SIG-M5 (cell line): Measurements from ENCODE around the gene TFAP2E.

Experiments used
- DNase-seq: peaks from one replicate; lab custom pipeline; 2025; lab: John Stamatoyannopoulos, UW

The TFAP2E gene

DNA sequence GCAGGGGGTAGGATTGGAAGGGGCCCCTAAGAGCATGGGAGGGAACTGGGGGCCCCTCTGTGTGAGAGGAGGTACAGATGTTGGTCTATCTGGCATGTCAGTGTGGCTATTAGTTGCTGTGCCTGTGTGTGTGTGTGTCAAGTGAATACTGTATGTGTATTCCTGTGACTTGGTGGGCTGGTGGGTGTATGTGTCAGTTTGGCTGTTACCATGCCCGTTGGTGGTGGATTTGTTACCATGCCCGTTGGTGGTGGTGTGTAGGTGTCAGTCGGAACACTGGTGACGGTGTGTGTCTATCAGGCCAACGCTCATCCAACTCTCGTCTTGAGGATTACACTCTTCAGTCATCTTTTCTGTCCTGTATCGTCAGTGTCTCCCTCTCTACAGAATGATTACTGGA is 22.6 kb downstream of the TFAP2E start:
- DNase-seq, result no peak

DNA sequence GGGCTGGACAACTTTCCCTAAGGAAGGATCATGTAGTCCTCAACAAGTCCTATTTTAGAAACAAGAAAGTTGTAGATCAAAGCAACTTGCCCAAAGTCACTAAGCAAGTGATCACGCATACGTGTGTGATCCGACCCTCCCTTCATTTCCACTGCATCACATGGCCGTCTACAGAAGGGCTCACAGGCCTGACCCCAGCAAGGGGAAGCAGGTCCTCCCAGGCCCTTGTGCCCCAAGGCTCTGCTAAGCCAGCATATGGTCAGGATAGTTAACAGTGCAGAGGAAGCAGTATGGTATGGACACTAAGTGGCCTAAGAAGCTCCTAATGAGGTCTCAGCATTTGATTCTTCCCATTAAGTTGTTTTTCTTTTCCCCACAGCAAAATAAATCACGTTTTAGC is 24.8 kb downstream of the TFAP2E start:
- DNase-seq, result no peak

DNA sequence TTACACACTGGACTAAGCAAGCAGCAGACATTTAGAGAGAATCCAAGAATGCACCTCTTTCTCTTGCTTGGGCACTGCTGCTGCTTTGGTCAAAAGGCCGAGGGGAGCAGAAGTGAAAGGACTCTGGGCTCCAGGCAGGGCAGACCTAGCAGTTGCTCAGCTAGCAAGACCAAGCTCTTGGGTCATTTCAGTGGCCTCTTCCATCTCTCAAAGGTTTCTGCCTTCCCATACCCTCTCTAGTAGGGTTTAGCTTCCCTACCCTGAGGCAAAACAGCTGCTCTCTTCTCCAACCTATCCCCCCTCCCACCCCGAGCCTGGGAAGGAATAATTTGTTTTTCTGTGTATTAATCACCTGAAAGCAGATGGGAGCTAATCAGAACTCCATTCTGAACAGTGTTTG is 25.8 kb downstream of the TFAP2E start:
- no peak for DNase-seq

DNA sequence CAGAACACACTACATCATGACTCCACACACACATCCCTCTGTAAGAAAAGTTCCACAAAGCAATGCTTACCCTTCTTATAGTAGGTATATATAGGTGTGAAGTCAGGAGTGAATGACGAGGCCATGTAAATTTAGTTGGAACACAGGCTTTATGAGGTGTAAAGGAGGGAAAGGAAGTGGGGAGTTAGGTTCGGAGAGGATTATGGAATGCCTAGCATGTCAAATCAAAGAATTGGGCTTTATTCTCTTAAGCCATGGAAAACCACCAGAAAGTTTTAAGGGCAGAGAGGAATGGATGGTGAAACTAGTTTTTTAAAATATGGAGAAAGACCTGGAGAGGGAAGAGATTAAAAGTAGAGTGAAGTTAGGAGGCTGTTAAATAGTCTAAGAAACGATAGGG is 26.3 kb downstream of the TFAP2E start:
- DNase-seq, result no peak

DNA sequence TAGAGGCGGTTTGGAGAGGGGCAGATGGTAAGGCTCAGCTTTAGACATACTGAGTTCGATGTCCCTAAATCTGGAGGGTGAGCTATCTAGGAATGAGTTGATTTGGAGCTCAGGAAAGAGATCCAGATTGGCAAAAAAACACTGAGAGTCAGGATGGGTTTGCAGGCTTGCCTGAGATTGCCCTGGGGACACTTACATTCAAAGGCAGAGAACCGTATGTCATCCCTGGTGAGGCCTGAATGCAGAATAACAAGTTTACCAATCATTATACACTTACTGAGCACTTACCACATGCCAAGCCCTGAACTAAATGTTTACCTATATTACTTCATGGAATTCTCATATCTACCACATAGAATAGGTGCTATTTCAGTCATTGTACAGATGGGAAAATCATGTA is 27.5 kb downstream of the TFAP2E start:
- no peak for DNase-seq

DNA sequence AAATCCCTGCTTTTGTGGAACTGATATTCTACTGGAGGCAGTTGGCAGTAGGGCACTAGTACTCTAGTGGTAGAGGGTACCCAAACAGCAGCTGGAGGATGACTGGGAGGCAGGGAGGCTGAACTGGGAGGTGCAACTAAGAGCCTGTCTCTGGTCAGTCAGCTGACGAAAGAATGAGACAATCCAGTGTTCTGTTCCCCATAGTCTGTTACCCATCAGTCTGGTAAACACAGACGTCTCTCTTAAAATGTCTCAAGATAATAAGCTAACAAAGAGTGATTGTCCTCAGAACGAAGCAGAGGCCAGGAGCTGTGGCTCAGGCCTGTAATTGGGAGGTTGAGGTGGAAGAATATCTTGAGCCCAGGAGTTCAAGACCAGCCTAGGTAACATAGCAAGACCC is 30.4 kb downstream of the TFAP2E start:
- no peak for DNase-seq

DNA sequence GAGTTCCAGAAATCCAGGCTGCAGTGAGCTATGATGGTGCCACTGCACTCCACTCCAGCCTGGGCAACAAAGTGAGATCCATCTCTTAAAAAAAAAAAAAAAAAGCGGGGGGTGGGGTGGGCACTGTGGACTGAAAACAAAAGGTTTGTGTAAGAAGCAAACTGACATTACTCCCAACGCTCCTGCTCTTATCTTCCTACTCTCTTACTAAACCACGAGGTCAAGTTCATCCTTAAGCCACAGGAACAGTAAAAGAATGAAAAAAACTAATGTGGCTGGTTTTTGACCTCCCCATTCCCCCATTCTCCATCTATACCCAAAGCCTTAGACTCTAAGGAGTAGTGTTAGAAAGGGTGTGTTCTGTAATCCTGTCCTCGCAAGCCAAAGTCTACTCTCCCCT is 30.8 kb downstream of the TFAP2E start:
- DNase-seq, result no peak

DNA sequence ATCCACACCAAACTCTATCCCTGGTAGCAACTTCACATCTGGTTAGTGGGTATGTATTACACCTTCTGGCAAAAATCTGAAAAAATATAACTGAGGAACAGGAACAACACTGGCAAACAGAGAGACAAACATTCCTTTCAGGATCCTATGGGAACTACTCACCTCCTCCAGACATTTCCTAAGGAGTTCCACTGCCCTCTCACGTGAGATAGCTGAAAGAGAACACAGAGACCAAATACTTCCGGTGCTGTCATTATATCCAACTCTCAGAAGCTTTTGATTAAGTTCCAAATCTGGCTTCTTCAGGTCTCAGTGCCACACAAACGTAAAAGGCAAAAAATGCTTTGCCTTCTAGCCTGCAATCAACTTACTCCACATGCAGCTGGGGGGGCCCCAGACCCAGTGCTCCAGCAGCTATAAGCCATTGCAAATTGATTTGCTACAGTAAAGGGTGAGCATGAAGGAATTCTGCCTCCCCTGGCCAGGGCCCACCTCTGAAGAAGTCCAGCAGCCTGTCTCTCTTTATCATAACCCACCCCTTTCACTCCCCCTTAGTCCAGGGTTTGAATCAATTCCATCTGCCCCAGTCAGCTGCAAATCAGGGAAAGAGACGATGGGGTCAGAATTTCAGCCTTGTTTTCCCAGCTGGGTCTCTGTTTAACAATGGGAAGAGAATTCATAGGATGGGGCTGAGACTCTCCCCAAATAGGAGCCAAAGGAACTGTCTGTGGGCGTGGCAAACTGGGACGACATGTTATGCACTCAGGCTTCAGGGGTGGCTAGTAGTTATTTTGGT is 32.2 kb downstream of the TFAP2E start:
- no peak for DNase-seq

DNA sequence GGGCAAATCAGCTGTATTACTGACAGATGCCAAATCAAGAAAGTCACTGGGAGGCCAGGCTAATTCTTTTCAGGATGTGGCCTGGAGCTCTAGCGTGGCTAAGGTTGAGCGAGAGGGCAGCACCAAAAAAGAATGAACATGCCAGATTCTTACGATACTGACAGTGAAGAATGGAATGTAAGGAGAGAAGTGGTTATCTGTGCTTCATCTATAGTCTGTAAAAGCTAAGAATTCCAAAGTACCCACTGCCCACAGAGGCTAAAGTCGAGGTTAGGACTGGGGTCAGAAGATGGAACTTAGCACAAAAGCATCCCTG is 32.7 kb downstream of the TFAP2E start:
- DNase-seq, result no peak

DNA sequence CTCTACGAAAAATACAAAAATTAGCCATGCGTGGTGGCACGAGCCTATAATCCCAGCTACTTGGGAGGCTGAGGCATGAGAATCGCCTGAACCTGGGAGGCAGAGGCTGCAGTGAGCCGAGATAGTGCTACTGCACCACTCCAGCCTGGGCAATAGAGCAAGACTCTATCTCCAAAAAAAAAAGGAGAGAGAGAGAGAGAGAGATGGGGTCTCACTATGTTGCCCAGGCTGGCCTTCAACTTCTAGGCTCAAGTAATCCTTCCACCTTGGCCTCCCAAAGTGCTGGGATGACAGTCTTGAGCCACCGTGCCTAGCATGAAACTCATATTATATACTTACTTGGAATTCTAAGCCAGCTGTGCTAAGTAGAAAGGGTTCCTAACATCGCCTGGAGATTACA is 38.5 kb downstream of the TFAP2E start:
- DNase-seq, result no peak

DNA sequence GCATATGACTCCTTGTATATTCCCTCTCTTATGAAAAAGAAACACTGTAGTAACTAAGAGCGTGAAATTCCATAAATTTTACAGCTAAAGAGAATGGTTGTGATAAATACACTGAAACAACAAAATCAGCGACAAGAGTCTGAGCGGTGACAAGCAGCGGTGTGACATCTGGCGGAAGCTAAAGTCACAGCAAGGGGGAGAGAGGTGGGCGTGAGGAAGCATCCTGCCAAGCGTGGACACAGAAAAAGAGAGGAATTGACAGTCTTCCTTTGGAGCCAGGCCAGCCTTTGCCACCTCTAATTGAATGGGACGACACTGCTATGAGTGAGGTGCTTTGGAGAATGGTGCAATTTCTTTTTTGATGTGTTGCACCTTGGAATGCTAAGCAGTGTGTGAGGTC is 42.3 kb downstream of the TFAP2E start:
- no peak for DNase-seq

DNA sequence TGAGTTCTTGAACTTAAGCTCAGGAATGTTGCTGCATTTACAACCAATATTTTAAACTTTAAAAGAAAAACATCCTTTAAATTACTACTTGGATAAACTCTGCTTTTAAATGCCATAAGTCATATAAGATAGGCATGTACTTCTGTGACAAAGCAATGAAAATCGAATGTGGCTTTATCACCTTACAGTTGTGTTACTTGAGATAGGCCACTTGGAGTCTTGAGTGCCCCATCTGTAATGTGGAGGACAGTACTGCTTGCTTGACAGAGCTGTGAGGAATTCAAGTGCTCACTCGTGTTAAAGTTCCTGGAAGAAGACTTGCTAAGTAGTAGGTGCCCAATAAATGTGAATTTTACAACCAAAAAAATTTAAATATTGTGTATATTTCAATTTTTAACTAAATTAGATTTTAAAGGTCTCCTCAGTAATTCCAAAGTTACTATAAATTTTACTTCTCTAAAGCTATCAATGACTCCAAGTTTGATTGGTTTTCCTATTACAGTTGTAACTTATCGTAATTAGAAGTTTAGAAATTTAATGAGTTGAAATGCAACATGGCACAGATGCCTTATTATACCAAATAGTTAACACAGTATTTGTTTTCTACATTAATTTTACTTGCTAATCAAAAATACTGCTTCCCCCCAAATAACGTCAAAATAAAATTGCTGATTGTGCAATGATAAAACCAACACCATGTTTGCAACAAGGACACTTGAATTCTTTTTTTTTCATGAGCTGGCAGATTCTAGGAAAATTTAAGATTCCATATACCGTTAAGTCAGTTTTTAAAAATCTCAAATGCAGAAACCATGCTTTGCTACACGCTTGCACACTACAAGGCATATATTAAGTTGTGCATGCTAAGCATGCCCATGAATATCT is 46.4 kb downstream of the TFAP2E start:
- no peak for DNase-seq

DNA sequence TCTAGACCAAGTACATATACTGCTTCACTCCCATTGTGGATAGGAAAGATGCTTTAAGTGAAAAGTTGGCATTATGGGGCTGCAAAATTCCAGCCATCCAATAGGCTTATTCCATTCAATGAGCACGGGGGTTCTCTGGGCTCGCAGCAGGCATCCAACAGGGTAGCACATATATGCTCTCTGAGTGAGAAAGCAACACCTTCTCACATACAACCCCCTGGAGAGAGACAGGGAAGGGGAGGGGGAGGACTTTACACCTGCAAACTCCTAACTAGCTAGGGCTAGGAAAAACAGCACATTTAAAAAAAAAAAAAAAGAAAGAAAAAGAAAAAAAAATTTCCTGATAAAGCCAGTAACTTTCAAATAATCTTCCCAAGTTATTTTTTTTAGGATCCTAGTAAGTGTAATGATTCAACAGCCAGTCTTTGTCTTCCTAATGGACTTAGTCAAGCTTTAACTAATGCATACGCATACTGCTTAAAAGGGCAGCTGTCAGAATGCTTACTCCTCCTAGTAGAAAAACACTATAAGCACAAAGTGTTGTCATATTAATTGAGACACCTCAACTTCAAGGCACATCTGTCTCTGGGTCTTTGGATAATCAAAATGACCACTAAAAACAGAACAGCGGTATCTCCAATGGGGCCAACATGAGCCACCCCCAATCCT is 49.5 kb downstream of the TFAP2E start:
- DNase-seq, result no peak

DNA sequence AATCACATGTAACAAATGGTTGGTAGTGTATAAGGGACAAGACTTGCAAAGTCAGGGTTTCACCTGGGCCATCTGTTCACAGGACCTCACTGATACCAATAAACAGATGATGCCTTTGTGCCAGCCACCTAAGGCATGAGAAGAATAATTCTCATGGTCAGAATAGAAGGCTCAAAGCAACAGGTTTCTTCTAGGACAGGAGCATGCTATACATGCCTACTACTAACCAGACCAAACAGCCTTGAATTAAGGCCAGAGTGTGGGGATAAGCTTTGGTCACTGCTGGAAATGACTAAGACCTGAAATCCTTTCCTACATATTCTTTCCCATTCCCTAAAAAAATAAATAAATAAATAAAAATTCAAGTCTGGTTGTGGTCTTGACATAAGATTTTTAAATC is 50.7 kb downstream of the TFAP2E start:
- no peak for DNase-seq

DNA sequence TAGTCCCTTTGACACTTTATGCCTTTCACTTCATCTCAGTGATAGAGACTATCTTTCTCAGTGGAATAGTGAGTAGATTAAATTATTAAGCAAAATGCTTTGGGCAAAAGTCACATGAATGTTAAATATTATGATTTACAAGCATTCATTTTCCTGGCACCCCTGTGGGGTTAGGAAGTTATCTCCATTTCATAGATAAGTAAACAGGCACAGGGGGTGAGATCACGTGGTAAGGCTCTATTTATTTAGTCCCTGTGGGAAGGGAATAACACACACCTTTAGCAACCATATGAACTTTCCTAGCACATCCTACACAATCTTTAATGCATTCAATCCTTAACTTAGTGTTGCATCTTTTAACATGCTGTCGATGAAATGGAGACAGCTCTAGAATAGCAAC is 55.9 kb downstream of the TFAP2E start:
- DNase-seq, result no peak

DNA sequence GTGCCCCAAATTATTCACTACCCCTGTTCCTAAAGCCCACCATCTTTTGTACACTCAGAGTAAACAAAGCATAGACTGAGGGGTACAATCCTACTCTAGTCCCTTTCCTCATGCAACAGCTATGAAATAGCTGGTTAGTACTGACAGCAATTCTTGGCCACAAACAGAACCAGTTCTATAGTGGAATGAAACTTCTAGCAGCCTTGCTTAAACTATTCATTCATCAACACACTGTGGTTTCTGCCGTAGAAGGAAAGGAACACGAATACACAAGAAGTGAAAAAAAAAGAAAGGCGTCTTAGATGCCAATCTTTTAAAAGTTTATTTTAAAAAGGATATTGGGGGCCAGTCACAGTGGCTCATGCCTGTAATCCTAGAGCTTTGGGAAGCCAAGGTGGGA is 58.3 kb downstream of the TFAP2E start:
- no peak for DNase-seq

DNA sequence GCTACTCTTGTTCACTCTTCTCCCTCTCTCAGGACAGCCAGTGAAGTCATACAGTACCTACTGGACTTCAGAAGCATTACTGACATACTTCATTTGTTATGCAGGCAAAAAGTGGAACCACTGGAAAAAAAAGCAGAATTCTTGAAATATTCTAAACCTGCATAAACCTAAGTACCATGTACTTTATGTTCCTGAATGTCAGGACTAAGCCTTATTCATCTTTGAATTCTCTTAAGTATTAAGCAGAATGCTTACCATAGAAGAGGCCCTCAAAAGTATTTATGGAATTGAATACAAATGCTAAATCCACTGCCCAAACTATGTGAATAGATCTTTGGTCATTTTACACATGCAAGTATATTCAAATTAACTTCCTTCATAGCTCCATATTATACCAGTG is 60.4 kb downstream of the TFAP2E start:
- DNase-seq, result no peak

DNA sequence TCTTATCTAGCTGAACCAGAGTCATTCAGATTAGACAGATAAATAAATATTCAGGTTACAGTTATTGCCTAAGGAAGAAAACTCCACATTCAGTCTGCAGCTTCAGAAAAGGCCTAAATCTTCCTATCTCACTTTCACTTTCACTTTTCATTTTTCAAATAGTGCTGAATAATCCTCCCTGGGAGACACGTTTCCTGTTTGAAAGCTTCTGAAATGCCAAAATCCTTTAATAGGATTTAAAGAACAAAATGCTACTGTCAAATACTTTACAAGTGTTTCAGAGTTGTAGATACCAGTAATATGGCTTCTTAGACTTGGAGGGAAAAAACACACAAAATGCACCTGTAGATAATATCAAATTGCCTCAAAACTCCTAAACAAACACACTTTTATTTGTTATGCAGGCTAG is 64.3 kb downstream of the TFAP2E start:
- DNase-seq, result no peak

DNA sequence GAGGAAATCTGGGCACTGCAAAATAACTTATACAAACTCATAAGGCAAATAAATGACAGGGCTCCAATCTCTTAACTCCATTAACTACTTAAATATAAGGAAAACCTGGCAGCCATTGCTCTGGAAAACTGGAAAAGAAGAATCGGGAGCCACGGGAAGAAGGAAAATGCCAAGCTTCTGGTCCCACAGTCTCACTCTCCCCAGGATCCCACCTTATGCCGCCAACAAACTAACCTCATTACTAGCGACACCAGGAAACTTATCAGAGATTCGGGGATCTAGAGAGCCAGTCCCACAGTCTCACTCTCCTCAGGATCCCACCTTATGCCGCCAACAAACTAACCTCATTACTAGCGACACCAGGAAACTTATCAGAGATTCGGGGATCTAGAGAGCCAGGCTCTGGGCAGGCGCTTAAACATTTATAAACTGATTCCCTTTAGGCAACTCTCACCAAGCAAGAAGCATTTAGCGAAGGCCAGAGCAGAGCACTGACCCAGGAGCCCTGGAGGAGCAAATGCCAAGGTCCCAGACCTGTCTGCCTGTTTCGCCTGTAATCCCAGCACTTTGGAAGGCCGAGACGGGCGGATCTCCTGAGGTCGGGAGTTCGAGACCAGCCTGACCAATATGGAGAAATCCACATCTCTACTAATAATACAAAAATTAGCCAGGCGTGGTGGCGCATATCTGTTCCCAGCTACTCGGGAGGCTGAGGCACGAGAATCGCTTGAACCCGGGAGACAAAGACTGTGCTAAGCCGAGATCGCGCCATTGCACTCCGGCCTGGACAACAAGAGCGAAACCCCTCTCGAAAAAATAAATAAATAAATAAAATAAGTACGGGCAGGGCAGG is 67.5 kb downstream of the TFAP2E start:
- no peak for DNase-seq

DNA sequence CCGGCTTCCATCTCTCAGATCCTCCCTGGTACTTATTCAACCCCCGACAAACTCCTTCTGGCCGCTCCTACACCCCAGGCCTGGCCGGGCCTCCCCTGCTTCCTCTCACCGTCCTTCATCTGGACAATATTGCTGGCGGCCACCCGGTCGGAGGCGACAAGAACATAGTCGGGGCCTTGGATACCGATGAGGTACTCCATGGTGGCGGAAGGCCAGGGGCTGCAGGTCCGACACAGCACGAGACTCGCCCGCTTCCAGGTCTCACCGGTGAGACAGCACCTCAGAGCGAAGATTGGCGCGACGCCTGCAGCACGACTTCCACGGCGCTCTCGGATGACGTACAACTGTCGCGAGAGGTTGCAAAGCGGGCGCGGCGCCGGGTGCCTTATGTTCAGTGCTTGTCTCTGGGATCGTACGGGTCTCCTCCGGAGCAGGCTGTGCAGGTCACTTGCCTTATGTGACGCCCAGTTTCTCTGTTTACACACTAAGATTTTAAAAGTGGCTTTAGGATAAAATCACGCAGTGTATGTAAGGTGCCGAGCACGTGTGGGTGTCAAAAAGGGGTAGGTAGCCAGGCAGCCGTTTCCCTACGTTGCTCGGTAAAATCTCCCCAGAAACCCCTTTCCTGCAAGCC is 68.2 kb downstream of the TFAP2E start, which contains the start of gene PSMB2:
Gene PSMB2 (minus strand): TSS at position 294 of the 634 bp plus-strand sequence. CDS start 94 bp downstream, at position 200.
- peak; percentile 59 for DNase-seq

DNA sequence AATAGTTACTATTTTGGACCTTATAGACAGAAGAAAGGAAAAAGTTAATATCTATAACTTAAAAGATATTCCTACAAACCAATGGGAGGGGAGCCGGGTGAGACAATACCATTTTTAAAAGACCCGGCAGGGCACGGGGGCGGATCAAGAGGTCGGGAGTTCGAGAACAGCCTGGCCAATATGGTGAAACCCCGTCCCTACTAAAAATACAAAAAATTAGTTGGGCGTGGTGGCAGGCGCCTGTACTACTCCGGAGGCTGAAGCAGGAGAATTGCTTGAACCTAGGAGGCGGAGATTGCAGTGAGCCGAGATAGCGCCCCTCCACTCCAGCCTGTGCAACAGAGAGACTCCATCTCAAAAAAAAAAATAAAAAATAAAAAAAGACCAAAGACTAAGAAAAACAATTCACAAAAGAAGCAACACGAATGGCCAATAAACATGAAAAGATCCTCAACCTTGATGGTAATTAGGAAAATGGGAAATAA is 69.4 kb downstream of the TFAP2E start:
- no peak for DNase-seq
